ENCODE data around the gene ZNF516. TPM values are rescaled to one million over a fixed set of nuclear protein-coding genes. Genes with fewer than 3 reads are reported as not detected.

ZNF516 gene
- total RNA-seq, 1 donor from 2014 or later = 28.0 TPM

GRCh38 chr18:76353046-76353445 lies 142.0 kb downstream of the ZNF516 start:
- peaks cover 5% of the 10 kb centered on the region for H3K36me3 ChIP-seq
- ATAC-seq (no peak), DNase-seq (no peak)
- intact Hi-C loops (cut with DNase I) = no loop called here
- TF ChIP-seq, protein P1, sequence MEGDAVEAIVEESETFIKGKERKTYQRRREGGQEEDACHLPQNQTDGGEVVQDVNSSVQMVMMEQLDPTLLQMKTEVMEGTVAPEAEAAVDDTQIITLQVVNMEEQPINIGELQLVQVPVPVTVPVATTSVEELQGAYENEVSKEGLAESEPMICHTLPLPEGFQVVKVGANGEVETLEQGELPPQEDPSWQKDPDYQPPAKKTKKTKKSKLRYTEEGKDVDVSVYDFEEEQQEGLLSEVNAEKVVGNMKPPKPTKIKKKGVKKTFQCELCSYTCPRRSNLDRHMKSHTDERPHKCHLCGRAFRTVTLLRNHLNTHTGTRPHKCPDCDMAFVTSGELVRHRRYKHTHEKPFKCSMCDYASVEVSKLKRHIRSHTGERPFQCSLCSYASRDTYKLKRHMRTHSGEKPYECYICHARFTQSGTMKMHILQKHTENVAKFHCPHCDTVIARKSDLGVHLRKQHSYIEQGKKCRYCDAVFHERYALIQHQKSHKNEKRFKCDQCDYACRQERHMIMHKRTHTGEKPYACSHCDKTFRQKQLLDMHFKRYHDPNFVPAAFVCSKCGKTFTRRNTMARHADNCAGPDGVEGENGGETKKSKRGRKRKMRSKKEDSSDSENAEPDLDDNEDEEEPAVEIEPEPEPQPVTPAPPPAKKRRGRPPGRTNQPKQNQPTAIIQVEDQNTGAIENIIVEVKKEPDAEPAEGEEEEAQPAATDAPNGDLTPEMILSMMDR (IDR thresholded peaks at IDR 0.05) = no peak
- H3K4me3 ChIP-seq = no peak overlapping the region
- peaks cover 9% of the 10 kb centered on the region for H3K4me1 ChIP-seq
- no peak overlapping the region for H3K27ac ChIP-seq
- no peaks in the 10 kb centered on the region for H3K9me3 ChIP-seq
- no peaks in the 10 kb centered on the region for H3K27me3 ChIP-seq

DNA sequence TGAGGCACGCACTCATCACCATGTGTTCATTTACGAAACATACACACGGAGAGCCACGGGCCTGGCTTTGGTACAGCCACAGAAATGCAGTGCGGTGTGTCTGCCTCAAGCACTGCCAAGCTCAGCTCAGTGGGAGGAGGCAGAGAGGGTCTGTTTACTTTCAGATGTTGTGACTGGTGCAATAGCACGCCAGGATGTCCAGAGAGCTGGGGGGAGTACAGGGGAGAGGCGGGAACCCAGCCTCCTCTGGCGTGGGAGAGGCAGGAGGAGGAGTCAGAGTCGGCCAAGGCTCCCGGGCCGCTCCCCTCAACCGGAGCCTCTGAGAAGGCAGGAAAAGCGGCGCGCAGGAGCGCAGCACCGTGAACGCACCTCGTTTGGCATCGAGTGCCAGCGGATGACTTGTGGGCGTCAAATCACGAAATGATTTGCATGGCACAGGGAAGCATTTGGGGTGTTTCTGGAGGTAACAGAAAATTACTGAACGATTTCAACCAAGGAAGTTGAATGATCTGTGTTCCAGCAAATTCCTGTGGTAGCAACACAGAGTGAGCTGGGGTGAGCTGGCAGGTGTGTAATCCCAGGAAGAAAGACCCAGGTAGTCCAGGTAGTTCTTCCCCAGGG lies 143.0 kb downstream of the ZNF516 start:
- ATAC-seq (peak; percentile 78), DNase-seq (peak; percentile 72)
- Histone ChIP-seq H3K4me1 (peaks cover 9% of the 10 kb centered on the region), H3K36me3 (no peaks in the 10 kb centered on the region), H3K4me3 (peak overlapping the region; percentile 8), H3K9me3 (no peaks in the 10 kb centered on the region), H3K27me3 (no peaks in the 10 kb centered on the region), H3K27ac (no peak overlapping the region)
- TF ChIP-seq, protein P1 (IDR thresholded peaks at IDR 0.05) = no peak
- intact Hi-C loops (cut with DNase I) = no loop called here

GRCh38 chr18:76350134-76351025 lies 144.7 kb downstream of the ZNF516 start:
- intact Hi-C loops (cut with DNase I) = no loop called here

DNA sequence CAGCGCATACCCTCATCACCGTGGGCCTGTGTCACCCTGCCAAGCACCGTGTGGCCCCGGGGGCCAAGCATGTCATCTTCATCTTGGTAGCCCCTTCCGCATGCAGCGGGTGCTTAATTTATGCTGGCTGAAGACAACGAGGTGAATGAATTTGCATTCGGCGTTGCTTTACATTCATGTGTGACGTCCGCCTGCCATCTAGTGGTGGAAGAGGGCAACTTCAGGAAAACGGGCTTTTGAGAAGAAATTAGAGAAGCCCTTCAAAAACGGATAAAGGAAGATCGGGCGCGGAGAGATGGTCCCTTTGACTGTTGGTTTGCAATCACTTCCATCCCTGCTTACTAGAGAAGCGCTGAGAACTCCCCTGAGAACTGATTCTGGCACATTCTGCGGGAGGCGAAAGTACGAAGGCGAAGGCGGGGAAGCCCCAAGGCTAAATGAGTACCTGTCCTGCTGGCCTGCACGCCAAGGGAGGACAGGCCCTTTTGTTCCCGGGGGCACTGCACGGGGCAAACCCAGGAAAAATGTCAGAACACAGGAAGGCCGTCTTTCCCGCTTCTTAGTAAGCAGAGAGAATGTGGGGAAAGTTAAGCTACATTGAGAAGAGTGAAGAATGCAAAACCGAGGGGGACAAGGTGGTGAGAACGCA lies 145.9 kb downstream of the ZNF516 start:
- DNase-seq (peak; percentile 65), ATAC-seq (peak; percentile 64)
- Histone ChIP-seq H3K27me3 (no peaks in the 10 kb centered on the region), H3K9me3 (no peaks in the 10 kb centered on the region), H3K4me3 (peak overlapping the region; percentile 19), H3K27ac (no peak overlapping the region), H3K4me1 (peaks cover 9% of the 10 kb centered on the region), H3K36me3 (no peaks in the 10 kb centered on the region)
- TF ChIP-seq, protein P1 (IDR thresholded peaks at IDR 0.05) = peak; percentile 86
- intact Hi-C loops (cut with DNase I) = no loop called here

More at GRCh38 chr18:76350134-76351025, 144.7 kb downstream of the ZNF516 start:
- TF ChIP-seq, protein P1 (IDR thresholded peaks at IDR 0.05) = no peak
- Histone ChIP-seq H3K4me1 (peaks cover 9% of the 10 kb centered on the region), H3K27ac (no peak overlapping the region), H3K36me3 (no peaks in the 10 kb centered on the region), H3K9me3 (no peaks in the 10 kb centered on the region), H3K27me3 (no peaks in the 10 kb centered on the region), H3K4me3 (no peak overlapping the region)
- DNase-seq (peak; percentile 66), ATAC-seq (no peak)

- ATAC-seq = peak; percentile 50
- no peak for DNase-seq
- Histone ChIP-seq H3K4me3 (peak overlapping the region; percentile 19), H3K27me3 (no peaks in the 10 kb centered on the region), H3K27ac (no peak overlapping the region), H3K36me3 (no peaks in the 10 kb centered on the region), H3K9me3 (no peaks in the 10 kb centered on the region), H3K4me1 (peaks cover 9% of the 10 kb centered on the region)
- TF ChIP-seq, protein P1 (IDR thresholded peaks at IDR 0.05) = no peak
- intact Hi-C loops (cut with DNase I) = no loop called here
Observed at GRCh38 chr18:76348267-76349066, 146.6 kb downstream of the ZNF516 start.

Data from upper lobe of right lung (tissue), 1 donor.